Esophagus muscularis mucosa (tissue), 4 donors: ENCODE measurements around the gene ITPRIP. TPM values are rescaled to one million over a fixed set of nuclear protein-coding genes. Genes with fewer than 3 reads are reported as not detected.
A peak's percentile ranks its signal among the peaks of the same experiment; 100 is the strongest.

Source experiments
- DNase-seq: peaks from one replicate; pipeline ENCODE4 v3.0.0-alpha.2; 2017; ENCODE audit errors: extremely low spot score
- H3K27ac ChIP-seq, 4 donors: fragments of 200-600 bp; sonication (generic); replicated peaks in 1 of 4; 1 replicate in 3 of 4; 2 replicates in 1 of 4; pipeline ENCODE4 v1.5.1; 2016 to 2019; ENCODE audit warnings: mild to moderate bottlenecking in 1 of 4
- H3K27me3 ChIP-seq, 4 donors: fragments of 200-600 bp; sonication (generic); one replicate each; pipeline versions ENCODE4 v1.5.1 to v1.6.0; 2016 to 2019
- H3K36me3 ChIP-seq, 4 donors: fragments of 200-600 bp; sonication (generic); one replicate each; pipeline ENCODE4 v1.5.1; 2016 to 2019
- H3K4me1 ChIP-seq, 4 donors: fragments of 200-600 bp; sonication (generic); one replicate each; pipeline ENCODE4 v1.5.1; 2016 to 2019
- H3K4me3 ChIP-seq, 4 donors: fragments of 200-600 bp; sonication (generic); 1 replicate in 2 of 4; 2 replicates in 2 of 4; pipeline ENCODE4 v1.5.1; 2016 to 2019; ENCODE audit warnings: mild to moderate bottlenecking in 4 of 4, moderate library complexity in 1 of 4
- H3K9me3 ChIP-seq, 4 donors: fragments of 200-600 bp; sonication (generic); 1 replicate in 3 of 4; 2 replicates in 1 of 4; pipeline ENCODE4 v1.5.1; 2016 to 2019
- EP300 ChIP-seq: sonication (generic); formaldehyde crosslinking; IDR thresholded peaks from one replicate; pipeline ENCODE4 v1.6.1; 2017; ENCODE audit warnings: antibody characterized with exemption
- POLR2A ChIP-seq: fragments of 450-650 bp; IDR thresholded peaks from one replicate; pipeline ENCODE4 v1.6.1; 2017; ENCODE audit warnings: antibody characterized with exemption, moderate library complexity, mild to moderate bottlenecking, low read depth
- POLR2AphosphoS5 ChIP-seq, 2 donors: sonication (generic); formaldehyde crosslinking; IDR thresholded peaks; one replicate each; pipeline ENCODE4 v1.6.1; 2017; ENCODE audit warnings: antibody characterized with exemption in 2 of 2
- WGBS: methylation state at CpG from one replicate; pipeline ENCODE4 v1.1.5; 2018; 5-methylcytosine and 5-hydroxymethylcytosine counted together
- intact Hi-C: fragments of 100-400 bp; cut with DNase I; formaldehyde crosslinking; loops from one replicate; pipeline ENCODE4 v1.15.1; 2023
- total RNA-seq, 4 donors: library from RNA; depleted of rRNA; stranded (reverse); fragments of >200 nt; gene quantifications; one replicate each; pipeline versions ENCODE4 v1.1.0 to v1.2.1, GENCODE V29; 2016
- TF ChIP-seq, protein P1 (sequence below), 3 experiments: fragments of 200-600 bp in 2 of 3; fragments of 450-650 bp in 1 of 3; sonication (generic) in 2 of 3; IDR thresholded peaks; one replicate each; pipeline ENCODE4 v1.5.1; 2017 to 2019; ENCODE audit warnings: antibody characterized with exemption in 3 of 3, mild to moderate bottlenecking in 2 of 3, moderate library complexity in 1 of 3

ITPRIP gene
- total RNA-seq, 4 donors from 2014 or later = 18.7 to 56.0 (median 39.9) TPM

DNA sequence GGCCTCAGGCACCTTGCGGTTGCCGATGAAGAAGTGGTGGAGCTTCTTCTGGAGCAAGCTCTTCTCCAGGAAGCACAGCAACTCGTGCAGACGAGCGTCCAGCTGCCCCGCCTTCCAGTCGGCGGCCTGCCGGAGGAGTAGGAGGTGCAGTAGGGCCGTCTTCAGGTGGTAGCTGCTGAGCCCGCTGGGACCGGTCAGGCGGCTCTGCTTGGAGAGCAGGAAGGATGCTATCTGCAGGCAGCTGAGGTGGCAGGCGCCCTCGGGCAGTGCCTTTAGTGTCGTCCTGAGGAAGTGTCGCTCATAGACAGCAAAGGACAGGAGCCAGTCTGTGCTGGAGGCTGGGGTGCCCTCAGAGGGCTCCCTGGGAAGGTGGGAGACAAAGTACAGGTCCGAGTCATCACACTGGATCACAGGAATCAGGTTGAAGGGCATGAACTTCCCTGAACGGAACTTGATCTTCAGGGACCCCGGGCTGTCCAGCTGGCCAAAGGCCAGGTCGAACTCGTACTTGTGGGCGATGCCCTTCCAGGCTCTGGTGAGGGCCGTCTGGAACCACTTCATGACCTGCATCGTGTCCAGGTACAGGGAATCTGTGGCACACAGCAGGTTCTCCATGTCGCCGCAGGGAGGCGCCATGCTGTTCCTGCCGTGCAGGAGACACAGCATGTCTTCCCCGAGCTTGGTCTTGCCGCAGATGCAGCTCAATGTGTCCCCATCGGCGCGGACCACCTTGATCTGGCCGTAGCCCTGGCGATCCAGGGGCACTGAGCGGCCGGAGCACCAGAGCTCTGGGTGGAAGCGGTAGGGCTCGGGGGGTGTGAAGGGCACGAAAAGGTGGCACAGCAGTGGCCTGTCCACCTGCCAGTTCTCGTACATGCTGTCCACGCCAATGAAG, 23.4 kb downstream of the ITPRIP start:
- Histone ChIP-seq H3K27ac (peak overlapping the region in 1 of 4 donors; percentile 99), H3K4me3 (no peak overlapping the region), H3K4me1 (peaks cover 74 to 81% (median 78%) of the 10 kb centered on the region in 4 donors), H3K36me3 (peaks cover 28 to 72% (median 54%) of the 10 kb centered on the region in 4 donors), H3K9me3 (no peaks in the 10 kb centered on the region), H3K27me3 (no peaks in the 10 kb centered on the region)
- DNase-seq = no peak
- intact Hi-C loops = no loop called here
- WGBS = 92% methylated on average over 36 of the region's 43 CpGs
- TF ChIP-seq POLR2AphosphoS5 (IDR thresholded peaks at IDR 0.05) (no peak), EP300 (no peak), POLR2A (no peak)
- TF ChIP-seq, protein P1, sequence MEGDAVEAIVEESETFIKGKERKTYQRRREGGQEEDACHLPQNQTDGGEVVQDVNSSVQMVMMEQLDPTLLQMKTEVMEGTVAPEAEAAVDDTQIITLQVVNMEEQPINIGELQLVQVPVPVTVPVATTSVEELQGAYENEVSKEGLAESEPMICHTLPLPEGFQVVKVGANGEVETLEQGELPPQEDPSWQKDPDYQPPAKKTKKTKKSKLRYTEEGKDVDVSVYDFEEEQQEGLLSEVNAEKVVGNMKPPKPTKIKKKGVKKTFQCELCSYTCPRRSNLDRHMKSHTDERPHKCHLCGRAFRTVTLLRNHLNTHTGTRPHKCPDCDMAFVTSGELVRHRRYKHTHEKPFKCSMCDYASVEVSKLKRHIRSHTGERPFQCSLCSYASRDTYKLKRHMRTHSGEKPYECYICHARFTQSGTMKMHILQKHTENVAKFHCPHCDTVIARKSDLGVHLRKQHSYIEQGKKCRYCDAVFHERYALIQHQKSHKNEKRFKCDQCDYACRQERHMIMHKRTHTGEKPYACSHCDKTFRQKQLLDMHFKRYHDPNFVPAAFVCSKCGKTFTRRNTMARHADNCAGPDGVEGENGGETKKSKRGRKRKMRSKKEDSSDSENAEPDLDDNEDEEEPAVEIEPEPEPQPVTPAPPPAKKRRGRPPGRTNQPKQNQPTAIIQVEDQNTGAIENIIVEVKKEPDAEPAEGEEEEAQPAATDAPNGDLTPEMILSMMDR (IDR thresholded peaks at IDR 0.05) = no peak

DNA sequence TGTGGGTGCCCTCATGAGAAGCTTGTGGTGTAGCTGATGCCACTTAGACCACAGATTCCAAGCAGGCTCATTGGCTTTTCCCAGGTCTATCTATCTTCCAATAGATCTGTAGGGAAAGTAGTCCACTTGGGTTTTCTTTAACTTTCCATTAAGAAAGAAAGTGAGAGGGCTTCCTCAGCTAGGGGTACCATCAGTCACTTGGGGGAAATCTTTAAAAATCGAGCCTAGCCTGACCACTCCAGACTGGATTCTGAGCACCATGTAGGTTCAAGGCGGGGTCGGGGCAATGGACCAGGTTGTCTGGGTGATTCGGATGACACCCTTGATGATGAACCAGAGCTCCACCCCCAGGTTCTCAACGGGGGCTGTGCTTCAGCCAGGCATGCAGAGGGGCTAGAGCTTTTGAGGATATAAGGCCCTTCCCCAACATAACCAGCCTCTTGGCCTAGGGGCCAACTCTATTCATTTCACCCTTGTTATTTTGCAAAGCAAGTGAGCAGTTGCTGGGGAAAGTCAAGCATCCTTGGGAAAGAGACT, 27.0 kb downstream of the ITPRIP start:
- TF ChIP-seq EP300 (no peak), POLR2A (no peak), POLR2AphosphoS5 (IDR thresholded peaks at IDR 0.05) (no peak)
- TF ChIP-seq, protein P1 (IDR thresholded peaks at IDR 0.05) = no peak
- H3K4me1 ChIP-seq = peaks cover 53 to 68% (median 62%) of the 10 kb centered on the region in 4 donors
- DNase-seq = no peak
- H3K9me3 ChIP-seq = no peaks in the 10 kb centered on the region
- no peak overlapping the region for H3K4me3 ChIP-seq
- H3K27ac ChIP-seq = peak overlapping the region in 3 of 4 donors; percentile 48 to 96 (median 69)
- H3K27me3 ChIP-seq = no peaks in the 10 kb centered on the region
- WGBS = 88% methylated on average over 3 of the region's 5 CpGs
- H3K36me3 ChIP-seq = peaks cover 28 to 66% (median 54%) of the 10 kb centered on the region in 4 donors
- intact Hi-C loops = no loop called here

DNA sequence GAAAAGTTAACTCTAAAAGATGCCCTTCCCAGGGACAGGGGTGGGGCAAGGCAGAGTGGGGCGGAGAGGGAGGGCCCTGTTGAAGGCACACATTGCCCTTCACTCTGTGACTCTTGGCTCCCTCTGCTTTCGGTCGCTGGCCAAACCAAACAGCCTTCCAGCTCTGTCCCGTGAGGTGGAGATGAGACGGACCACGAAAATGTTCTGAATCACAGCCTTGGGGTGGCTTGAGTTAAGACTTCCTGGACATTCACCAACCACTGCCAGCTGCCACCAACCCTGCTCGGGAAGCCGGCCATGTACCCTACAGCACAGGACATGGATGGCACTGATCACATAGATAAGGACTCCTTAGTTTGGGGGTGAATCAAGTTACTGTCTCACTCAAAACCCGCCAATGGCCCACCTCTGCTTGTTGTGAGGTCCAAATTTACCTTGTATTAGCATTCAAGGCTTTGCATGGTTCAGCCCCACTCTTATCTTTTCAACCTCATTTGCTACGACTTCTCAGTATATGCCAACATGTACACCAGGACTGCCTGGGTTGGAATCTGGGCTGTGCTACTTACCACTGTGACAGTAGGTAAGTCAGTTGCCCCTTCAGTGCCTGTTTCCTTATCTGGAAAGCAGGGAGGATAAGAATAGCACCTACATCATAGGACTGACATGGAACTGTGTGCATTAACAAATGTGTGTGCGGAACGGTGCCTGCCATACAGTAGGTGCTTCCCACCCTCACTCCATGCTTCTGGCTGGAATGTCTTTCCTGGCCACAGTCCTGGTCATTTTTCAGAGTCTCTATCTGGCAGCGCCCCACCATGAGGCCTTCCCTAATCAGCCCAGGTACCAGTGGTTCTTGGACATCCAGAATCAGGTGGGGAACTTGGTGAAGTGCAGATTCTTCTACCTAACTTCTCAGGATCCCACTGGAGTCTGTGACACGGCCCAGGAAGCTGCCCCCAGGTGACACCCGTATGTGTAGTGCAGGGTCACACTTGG, 28.0 kb downstream of the ITPRIP start:
- Histone ChIP-seq H3K27ac (peak overlapping the region; percentile 61 to 96 (median 66)), H3K4me3 (no peak overlapping the region), H3K4me1 (peaks cover 55 to 75% (median 64%) of the 10 kb centered on the region in 4 donors), H3K9me3 (no peaks in the 10 kb centered on the region), H3K36me3 (peaks cover 23 to 56% (median 48%) of the 10 kb centered on the region in 4 donors), H3K27me3 (no peaks in the 10 kb centered on the region)
- intact Hi-C loops = no loop called here
- DNase-seq = no peak
- TF ChIP-seq POLR2AphosphoS5 (IDR thresholded peaks at IDR 0.05) (peak; percentile 66 to 85), POLR2A (no peak), EP300 (peak; percentile 39)
- TF ChIP-seq, protein P1 (IDR thresholded peaks at IDR 0.05) = no peak
- WGBS = 66% methylated on average over 15 of the region's 15 CpGs

DNA sequence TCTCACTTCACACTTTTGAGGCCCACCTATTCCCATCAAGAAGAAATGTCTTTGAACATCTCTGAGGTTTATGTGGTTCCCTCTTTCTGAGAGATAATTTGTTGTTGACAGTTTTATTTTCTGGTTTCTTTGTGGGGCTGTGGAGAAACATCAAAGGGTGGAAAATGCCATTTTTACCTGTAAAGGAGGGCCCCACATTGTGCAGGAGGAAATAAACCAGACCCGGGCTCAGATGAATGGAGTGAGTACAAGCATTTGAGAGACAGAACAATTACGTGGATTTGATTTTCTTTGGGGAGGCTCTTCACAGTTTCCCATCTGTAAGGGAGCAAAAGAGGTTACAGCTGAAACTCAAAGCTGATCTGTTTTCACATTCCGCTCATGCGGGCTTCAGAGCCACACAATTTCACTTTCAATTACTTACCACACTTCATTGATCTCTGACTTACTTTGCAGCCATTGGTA, 29.8 kb downstream of the ITPRIP start:
- no peak for TF ChIP-seq POLR2A
- no peak for TF ChIP-seq POLR2AphosphoS5 (IDR thresholded peaks at IDR 0.05)
- Histone ChIP-seq H3K9me3 (no peaks in the 10 kb centered on the region), H3K27me3 (no peaks in the 10 kb centered on the region), H3K4me3 (no peak overlapping the region), H3K27ac (peak overlapping the region in 2 of 4 donors; percentile 50 to 96), H3K36me3 (peaks cover 6 to 38% (median 30%) of the 10 kb centered on the region in 4 donors), H3K4me1 (peaks cover 73 to 88% (median 81%) of the 10 kb centered on the region in 4 donors)
- intact Hi-C loops = no loop called here
- 76% methylated on average over 4 of the region's 4 CpGs for WGBS
- DNase-seq = no peak
